Mammary epithelial cell (primary cell): ENCODE results near the gene NTM.

Experiments used
- CTCF ChIP-seq, 2 donors: IDR thresholded peaks in 1 of 2; conservative IDR thresholded peaks in 1 of 2; 2 replicates each; pipeline ENCODE4 v1.5.1; 2011 to 2012; ENCODE audit warnings: inconsistent platforms in 2 of 2, low read length in 2 of 2, mild to moderate bottlenecking in 2 of 2, control low read depth in 1 of 2, low read depth in 1 of 2; ENCODE audit not compliant: insufficient read depth in 1 of 2; ENCODE audit errors: extremely low read depth in 1 of 2
- EZH2 ChIP-seq: IDR thresholded peaks from 2 replicates; pipeline ENCODE4 v1.6.1; 2012; ENCODE audit warnings: low read length, inconsistent platforms, borderline replicate concordance

DNA sequence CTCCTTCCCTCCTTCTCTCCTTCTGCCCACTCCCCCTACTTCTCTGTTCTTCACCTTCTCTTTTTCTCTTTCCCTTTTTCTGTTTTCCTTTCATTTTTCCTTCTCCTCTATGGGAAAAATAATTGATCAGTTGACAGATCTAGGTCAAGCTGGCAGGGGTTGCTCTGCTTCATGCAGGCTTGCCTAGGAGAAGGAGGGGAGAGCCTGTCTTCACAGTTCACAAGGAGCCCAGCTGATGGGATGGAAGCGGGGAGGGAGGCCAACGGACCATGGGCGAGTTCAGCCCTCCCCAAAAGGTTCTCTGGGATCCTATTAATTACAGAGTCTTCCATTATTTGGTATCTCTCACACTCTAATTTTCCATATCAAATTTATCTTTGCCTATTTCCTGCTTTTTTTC lies 5.5 kb downstream of the NTM start:
- TF ChIP-seq CTCF (conservative IDR thresholded peaks at IDR 0.05 in 1 of 2, IDR thresholded peaks at IDR 0.05 in 1 of 2; ENCODE audit: extremely low read depth in 1 of 2, insufficient read depth in 1 of 2, low read depth in 1 of 2, low read length in 2 of 2) (no peak), EZH2 (no peak)
